HG03460 (cell line): ENCODE results near the gene LRG1.

Source experiments
- ATAC-seq: cut with Tn5 transposase; IDR thresholded peaks from one replicate; pipeline ENCODE4 v1.9.1; 2021; ENCODE audit not compliant: unreplicated experiment

The LRG1 gene

DNA sequence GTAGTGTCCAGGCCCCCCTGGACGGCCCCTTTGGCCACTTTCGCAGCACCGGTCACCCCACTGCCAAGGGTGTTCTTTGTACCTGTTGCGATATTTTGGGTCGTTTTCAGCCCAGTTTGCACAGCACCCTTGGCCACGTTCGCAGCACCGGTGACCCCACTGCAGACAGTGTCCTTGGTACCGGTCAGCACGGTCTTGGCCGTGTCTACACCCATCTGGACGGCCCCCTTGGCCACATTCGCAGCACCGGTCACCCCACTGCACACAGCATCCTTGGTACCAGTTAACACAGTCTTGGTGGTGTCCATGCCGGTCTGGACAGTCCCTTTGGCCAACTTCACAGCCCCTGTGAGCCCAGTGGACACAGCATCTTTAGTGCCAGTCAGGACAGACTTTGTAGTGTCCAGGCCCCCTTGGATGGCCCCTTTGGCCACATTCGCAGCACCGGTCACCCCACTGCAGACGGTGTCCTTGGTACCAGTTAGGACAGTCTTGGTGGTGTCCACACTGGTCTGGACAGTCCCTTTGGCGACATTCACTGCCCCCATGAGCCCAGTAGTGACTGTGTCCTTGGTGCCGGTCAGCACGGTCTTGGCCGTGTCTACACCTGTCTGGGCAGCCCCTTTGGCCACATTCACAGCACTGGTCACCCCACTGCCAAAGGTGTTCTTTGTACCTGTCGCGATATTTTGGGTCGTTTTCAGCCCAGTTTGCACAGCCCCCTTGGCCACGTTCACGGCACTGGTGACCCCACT lies 28.4 kb downstream of the LRG1 start:
- ATAC-seq = no peak

DNA sequence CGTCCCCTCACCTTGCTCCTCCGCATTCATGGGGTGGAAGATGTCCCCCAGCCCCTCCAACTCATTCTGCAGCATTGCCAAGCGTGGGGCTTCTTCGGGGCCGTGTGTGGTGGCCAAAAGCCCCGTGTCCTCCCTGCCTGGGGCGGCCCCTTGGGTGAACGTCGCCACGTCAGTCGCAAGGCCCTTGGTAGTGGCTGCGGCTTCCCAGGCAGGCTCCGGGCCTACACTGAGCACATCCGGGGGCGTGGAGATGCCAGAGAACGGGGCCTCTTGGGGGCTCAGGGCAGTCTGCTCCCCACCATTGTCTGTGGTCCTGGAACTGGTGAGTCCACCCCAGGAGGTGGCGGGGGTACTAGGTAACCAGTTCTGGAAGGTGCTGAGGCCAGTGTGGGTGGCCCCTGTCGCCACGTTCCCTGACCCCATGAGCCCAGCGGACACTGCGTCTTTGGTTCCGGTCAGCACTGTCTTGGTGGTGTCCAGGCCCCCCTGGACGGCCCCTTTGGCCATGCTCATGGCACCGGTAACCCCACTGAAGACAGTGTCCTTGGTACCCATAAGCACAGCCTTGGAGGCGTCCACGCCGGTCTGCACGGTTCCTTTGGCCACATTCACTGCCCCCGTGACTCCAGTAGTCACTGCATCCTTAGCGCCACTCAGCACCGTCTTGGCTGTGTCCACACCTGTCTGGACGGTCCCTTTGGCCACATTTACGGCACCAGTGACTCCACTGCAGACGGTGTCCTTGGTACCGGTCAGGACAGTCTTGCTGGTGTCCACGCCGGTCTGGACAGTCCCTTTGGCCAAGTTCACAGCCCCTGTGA lies 29.2 kb downstream of the LRG1 start:
- ATAC-seq = no peak

- no peak for ATAC-seq
Measured at GRCh38 chr19:4508698-4509097, 31.1 kb downstream of the LRG1 start.

DNA sequence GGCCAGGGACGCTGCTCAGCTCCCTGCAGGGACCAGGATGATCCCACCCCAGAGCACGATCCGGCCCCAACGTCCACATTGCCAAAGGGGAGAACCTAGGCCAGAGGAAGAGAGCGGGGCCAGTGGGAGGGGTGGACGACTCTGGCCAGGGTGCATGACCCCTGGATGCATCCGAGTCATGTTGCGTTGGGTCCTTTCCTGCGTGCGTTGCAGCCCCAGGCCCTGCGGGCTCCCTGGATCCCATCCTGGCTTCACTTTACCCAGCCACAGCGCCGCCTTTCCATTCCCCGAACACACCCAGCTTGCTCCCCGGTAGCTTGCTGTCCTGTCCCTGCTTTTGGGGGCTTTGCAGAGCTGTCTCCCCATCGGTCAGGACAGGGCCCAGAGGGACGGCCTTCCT lies 32.0 kb downstream of the LRG1 start:
- no peak for ATAC-seq

DNA sequence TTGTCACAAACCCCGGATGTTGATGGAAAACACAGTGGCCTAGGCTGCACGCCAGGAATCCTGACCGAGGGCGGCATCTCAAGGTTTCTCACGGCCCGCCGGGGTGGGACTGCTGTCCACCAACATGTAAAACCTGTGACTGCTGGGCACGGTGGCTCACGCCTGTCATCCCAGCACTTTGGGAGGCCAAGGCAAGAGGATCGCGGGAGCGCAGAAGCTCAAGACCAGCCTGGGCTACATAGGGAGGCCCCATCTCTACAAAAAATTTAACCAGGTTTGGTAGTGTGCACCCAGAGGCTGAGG lies 32.7 kb downstream of the LRG1 start:
- ATAC-seq = no peak

GRCh38 chr19:4506449-4507149 lies 33.2 kb downstream of the LRG1 start:
- no peak for ATAC-seq

DNA sequence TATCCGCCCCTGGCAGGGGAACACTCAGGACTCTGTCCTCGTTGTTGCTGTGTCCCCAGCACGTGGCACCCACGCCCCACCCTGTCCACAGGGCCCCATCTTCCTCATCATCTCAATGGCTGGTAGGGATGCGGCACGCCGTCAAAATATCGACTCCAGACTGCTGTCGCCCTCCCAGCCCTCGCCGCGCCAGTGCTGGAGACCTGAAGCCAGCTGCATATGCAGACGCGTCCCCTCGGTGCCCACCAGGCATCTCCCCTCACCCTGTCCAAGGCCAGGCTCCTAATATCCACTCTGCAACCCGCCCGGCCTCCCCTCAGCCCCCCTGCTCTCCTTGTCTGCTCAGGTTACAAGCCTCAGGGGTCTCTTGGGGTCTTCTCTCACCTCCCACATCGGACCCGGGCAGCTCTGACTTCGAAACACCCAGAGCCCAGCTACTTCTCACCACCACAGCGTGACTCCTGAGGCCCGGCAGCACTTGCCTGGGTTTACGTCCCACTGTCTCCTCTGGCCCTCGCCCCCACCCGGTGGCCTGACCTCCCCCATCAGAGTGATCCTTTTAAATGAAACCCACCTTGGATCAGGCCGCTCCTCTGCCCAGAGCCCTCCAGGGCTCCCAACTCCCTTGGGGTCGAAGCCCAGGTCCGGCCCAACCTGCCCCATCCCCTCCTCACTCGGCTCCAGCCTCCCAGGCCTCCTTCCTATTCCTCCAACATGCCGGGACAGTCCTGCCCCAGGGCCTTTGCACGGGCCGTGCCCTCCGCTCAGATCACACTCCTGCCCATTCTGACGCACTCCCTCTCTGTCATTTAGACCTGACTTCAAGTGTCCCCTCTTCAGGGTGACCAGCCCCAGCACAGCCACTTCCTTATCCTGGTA lies 34.0 kb downstream of the LRG1 start:
- ATAC-seq = no peak

DNA sequence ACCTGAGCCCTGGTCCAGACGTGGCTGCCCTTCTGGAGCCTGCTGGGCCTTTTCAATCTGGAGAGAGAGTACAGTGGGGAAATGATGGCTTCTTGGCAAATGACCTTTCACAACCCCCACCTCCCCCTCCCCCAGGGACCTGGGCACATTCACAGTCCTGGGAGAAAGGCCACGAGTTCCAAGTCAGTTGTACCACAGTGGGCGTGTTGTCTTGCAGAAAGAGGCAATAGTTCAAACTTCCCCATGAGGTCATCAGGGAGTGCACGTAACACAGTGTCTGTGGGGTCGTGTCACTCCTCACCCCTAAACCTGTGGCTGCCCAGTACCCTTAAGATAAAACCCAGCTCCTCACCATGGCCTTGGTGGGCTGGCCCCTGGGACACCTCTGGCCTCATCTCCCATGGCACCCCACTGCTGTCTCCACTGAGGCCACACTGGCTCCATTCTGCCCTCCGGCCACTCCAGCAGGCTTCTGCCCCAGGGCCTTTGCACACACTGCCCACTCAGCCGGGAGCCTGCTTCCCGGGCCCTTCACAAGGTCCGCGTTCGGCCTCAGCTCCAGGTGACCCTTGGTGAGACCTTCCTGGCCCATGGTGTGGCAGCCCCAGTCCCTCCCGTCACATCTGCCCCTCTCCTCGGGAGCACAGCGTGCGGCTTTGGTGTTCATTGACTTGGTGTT lies 34.8 kb downstream of the LRG1 start:
- no peak for ATAC-seq

GRCh38 chr19:4504297-4504701 lies 35.5 kb downstream of the LRG1 start:
- no peak for ATAC-seq

GRCh38 chr19:4503825-4504170 lies 36.0 kb downstream of the LRG1 start:
- ATAC-seq = no peak

GRCh38 chr19:4503132-4503824 lies 36.6 kb downstream of the LRG1 start:
- ATAC-seq = no peak

DNA sequence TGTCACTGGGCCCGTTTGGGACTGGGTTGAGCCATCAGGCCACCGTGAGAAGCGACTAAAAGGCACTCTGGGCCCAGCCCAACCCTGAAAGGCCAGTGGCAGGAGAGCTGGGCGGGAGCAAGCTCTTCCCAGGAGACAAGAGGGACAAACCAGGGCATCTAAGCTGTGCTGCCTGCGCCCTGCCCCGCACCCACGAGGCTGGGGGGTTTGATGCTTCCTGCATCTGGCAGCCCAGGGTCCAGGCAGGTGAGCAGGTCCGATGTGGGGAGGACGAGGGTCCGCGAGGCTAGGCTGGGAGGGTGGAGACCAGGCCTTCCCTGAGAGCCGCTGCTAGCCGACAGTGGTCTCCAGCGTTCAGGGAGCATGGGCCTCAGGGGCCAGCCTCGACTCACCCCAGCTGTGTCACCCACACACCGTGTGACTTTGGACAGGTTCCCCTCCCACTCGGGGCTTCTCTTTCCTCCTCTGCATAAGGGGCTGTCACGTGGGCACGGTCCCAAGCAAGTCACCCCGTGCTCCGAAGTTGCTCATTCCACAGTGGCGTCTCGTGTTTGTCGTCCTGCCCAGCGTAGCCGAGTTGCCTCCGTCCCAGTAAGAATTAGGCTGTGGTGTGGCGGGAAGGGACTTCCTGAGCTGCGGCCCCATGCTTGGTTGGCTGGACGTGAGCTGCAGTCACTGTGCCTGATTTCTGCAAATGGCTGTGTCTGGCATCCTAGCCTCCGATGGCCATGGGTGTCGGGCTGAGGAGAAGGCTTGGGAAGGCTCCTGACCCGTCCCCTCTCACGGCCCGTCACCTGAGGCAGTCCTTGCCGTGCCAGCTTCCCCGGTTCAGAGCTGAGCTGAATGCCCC lies 37.3 kb downstream of the LRG1 start:
- ATAC-seq = no peak

- ATAC-seq = no peak
Measured at GRCh38 chr19:4501691-4502090, 38.1 kb downstream of the LRG1 start.

DNA sequence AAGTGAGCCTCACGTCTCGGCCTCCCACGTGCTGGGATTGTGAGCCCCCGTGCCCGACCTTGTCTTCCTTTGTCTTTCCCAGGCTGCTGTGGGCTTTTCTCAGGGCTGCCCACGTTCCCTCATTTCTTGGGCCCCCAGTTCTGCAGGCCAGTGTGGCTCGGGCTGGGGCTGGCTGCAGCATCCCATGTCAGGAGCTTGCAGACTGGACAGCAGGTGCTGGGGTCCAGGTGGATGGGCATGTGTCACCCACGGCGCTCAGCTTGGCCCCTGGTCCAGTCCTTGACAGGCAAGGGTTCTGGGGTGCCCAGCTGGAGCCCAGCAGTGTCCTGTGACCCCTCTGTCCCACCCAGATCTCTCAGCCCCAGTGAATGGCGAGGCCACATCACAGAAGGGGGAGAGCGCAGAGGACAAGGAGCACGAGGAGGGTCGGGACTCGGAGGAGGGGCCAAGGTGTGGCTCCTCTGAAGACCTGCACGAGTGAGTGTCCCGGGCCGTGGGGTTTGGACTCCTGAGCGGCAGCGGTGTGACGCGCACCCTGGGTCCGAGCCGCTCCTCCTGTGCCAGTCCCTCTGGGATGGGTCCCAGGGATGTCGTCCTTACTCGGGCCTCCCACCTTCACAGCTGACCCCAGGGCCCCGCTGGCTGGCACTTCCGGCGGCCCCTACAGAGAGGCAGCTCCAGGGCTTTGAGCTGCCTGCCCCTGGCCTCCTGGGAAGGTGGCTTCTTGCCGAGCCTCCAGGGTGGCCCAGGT lies 38.8 kb downstream of the LRG1 start:
- ATAC-seq = no peak

GRCh38 chr19:4499855-4500254 lies 40.0 kb downstream of the LRG1 start:
- no peak for ATAC-seq

GRCh38 chr19:4499318-4499717 lies 40.5 kb downstream of the LRG1 start:
- no peak for ATAC-seq

GRCh38 chr19:4498694-4499093 lies 41.1 kb downstream of the LRG1 start:
- no peak for ATAC-seq

DNA sequence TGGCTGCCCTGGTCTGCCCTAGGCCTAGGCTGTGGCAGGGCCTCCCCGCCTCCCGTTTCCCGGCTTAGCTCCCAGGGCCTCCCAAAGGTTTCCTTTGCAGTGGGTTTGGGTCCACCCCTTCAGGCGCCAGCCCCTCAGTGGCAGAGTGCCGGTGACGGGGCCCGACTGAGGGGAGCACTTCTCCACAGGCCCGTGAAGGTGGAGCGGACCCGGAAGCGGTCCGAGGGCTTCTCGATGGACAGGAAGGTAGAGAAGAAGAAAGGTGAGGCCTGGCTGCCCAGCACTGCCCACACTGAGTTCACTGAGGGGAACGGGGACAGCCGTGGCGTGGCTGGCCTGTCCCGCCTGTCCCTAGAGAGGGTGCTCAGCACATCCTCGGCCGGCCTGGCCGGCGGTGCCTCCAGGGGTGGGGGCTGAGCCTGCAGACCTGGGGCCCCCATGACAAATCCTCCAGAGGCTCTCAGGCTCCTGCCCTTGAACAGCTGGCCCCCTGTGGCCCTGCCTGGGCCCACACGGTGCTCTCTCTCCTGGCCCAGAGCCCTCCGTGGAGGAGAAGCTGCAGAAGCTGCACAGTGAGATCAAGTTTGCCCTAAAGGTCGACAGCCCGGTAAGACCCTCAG lies 42.0 kb downstream of the LRG1 start:
- ATAC-seq = no peak
